ENCODE results near the gene TSHZ1.

TSHZ1 gene

DNA sequence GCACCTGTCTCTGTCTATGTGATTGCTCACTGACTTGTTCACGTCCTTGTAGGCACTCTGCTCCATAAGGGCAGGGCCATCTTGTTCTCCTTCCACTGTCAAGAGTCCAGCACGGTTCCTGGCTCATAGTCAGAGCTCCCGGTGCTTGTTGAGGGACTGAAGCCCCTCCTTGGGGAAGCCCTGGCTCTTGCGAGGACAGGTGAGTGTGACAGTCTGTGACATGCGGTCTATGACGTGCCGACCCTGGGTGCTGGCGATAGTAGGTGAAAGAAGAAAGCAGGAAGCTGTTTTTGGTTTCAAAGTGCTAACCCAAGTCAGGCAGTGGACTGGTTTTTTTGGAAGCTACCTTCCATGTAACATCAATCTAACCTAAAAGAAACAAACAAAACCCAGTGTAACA, 18.8 kb downstream of the TSHZ1 start:
- H3K9me2 ChIP-seq (replicated peaks; ENCODE audit: insufficient read depth, low read length), result no peaks in the 10 kb centered on the region
- no peak overlapping the region for H2AFZ ChIP-seq (ENCODE audit: low read depth, low read length, severe bottlenecking)
- no peaks in the 10 kb centered on the region for H3K27me3 ChIP-seq (ENCODE audit: low read length)
- no peaks in the 10 kb centered on the region for H3K79me2 ChIP-seq (ENCODE audit: insufficient read depth, low read length)
- TF ChIP-seq CTCF (IDR thresholded peaks at IDR 0.05; ENCODE audit: insufficient read depth, low read length, poor library complexity, severe bottlenecking) (no peak), EZH2phosphoT487 (conservative IDR thresholded peaks at IDR 0.05; ENCODE audit: low read length) (no peak)
- H3K4me2 ChIP-seq (ENCODE audit: low read depth, low read length, poor library complexity, severe bottlenecking), result no peak overlapping the region
- H4K20me1 ChIP-seq (ENCODE audit: low read depth, low read length), result peaks cover 7% of the 10 kb centered on the region
- H3K27ac ChIP-seq (ENCODE audit: low read depth, low read length), result no peak overlapping the region
- no peak overlapping the region for H3K4me3 ChIP-seq (ENCODE audit: insufficient read depth, low read length, poor library complexity, severe bottlenecking)
- H3K9me3 ChIP-seq (ENCODE audit: insufficient read depth, low read length), result no peaks in the 10 kb centered on the region
- no peak overlapping the region for H3K9ac ChIP-seq (ENCODE audit: low read length)
- H3F3A ChIP-seq (ENCODE audit: insufficient read depth), result no peaks in the 10 kb centered on the region
- H3K36me3 ChIP-seq (ENCODE audit: low read length), result no peaks in the 10 kb centered on the region

DNA sequence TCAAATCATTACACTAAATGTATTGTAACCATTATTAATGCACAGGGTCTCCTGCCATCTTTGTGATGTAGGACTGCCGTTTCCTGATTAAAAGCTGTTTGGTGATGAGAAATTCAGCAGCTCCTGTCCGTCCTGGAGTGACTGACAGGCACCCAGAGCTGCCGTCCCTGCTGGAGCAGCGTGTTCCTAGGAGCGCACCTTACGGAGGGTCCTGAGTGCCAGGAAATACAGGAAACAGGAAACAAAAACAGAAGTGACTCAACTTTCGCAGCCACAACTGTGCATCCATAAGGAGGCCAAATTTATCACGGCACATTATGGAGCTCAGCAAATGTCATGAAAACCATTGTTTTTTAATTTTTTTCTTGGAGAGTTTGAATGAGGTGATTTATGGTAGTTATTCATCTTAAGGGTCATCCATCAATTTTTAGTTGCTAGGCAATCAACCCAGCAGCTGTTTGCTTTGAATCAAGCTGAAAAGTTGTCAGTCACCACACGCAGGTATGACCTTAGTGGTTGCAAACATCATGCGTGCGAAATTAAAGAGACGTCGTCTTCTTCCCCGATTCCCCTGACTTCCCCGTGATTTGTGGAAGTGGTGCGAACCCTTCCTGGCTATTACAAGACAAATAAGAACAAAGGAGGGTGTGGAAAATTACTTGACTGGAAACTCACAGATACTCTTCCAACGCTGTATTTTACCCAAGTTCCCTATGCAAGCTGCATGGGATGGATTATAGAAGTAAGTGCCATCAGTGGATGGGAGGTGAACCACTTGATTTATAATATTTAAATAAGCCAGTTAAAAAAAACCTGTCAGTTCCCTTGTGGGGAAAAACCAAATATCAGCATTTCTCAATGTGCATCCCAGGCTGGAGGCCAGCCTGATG, 19.8 kb downstream of the TSHZ1 start:
- Histone ChIP-seq H3K9me2 (replicated peaks; ENCODE audit: insufficient read depth, low read length) (no peaks in the 10 kb centered on the region), H3K79me2 (ENCODE audit: insufficient read depth, low read length) (no peaks in the 10 kb centered on the region), H4K20me1 (ENCODE audit: low read depth, low read length) (peaks cover 6% of the 10 kb centered on the region), H3K27me3 (ENCODE audit: low read length) (no peaks in the 10 kb centered on the region), H3K9me3 (ENCODE audit: insufficient read depth, low read length) (no peaks in the 10 kb centered on the region), H3K36me3 (ENCODE audit: low read length) (no peaks in the 10 kb centered on the region), H3F3A (ENCODE audit: insufficient read depth) (no peaks in the 10 kb centered on the region), H3K4me3 (ENCODE audit: insufficient read depth, low read length, poor library complexity, severe bottlenecking) (no peak overlapping the region), H3K4me2 (ENCODE audit: low read depth, low read length, poor library complexity, severe bottlenecking) (no peak overlapping the region), H3K9ac (ENCODE audit: low read length) (no peak overlapping the region), H3K27ac (ENCODE audit: low read depth, low read length) (no peak overlapping the region), H2AFZ (ENCODE audit: low read depth, low read length, severe bottlenecking) (no peak overlapping the region)
- TF ChIP-seq EZH2phosphoT487 (conservative IDR thresholded peaks at IDR 0.05; ENCODE audit: low read length) (no peak), CTCF (IDR thresholded peaks at IDR 0.05; ENCODE audit: insufficient read depth, low read length, poor library complexity, severe bottlenecking) (no peak)

DNA sequence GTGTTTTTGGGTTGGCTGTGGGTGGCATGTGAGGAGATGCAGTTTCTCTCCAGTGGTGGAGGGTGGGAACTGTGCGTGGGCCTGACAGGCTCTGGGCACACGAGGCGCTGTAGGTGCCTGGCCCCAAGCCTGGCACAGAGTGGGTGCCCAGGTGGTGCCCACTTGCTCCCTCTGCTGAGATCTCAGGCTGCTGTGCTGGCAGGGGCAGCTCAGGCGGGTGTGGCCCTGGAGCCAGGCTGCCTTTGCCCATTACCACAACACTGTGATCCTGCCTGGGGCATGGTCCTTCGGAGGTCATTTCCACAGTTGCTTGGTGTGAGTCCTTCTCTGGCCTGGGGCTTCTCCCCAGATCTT, 20.4 kb downstream of the TSHZ1 start:
- Histone ChIP-seq H2AFZ (ENCODE audit: low read depth, low read length, severe bottlenecking) (no peak overlapping the region), H3K9me3 (ENCODE audit: insufficient read depth, low read length) (no peaks in the 10 kb centered on the region), H3K9me2 (replicated peaks; ENCODE audit: insufficient read depth, low read length) (no peaks in the 10 kb centered on the region), H3K4me2 (ENCODE audit: low read depth, low read length, poor library complexity, severe bottlenecking) (no peak overlapping the region), H3F3A (ENCODE audit: insufficient read depth) (no peaks in the 10 kb centered on the region), H3K4me3 (ENCODE audit: insufficient read depth, low read length, poor library complexity, severe bottlenecking) (no peak overlapping the region), H3K9ac (ENCODE audit: low read length) (no peak overlapping the region), H3K27ac (ENCODE audit: low read depth, low read length) (no peak overlapping the region), H4K20me1 (ENCODE audit: low read depth, low read length) (peaks cover 3% of the 10 kb centered on the region), H3K27me3 (ENCODE audit: low read length) (no peaks in the 10 kb centered on the region), H3K79me2 (ENCODE audit: insufficient read depth, low read length) (no peaks in the 10 kb centered on the region), H3K36me3 (ENCODE audit: low read length) (no peaks in the 10 kb centered on the region)
- no peak for TF ChIP-seq EZH2phosphoT487 (conservative IDR thresholded peaks at IDR 0.05; ENCODE audit: low read length)
- TF ChIP-seq CTCF (IDR thresholded peaks at IDR 0.05; ENCODE audit: insufficient read depth, low read length, poor library complexity, severe bottlenecking), result no peak

All from SU-DHL-6 (cell line).